Caki2 (cell line): ENCODE results near the gene KCNK4. TPM values are rescaled to one million over a fixed set of nuclear protein-coding genes. Genes with fewer than 3 reads are reported as not detected.
"Not testable (repeated sequence)": the region's sequence is repeated elsewhere in the genome, so short reads cannot be mapped to it uniquely, and the experiment has no call there.

ENCODE experiments used
- DNase-seq: peaks from one replicate; pipeline ENCODE4 v3.0.0-alpha.2; 2015; ENCODE audit warnings: low read depth
- in situ Hi-C: cut with HindIII; loops from 2 replicates; pipeline ENCODE4 v1.10.0; 2016; ENCODE audit warnings: low sequenced_read_pairs, low pct_unique_long_range_greater_than_20kb, mixed read lengths
- total RNA-seq: library from RNA; depleted of rRNA; stranded (reverse); fragments of >200 nt; shearing (Covaris generic); gene quantifications from 2 replicates; pipeline ENCODE4 v1.2.3, GENCODE V29; 2014; ENCODE audit warnings: low replicate concordance

The KCNK4 gene
- total RNA-seq, 1 experiment from 2014 or later = not detected

DNA sequence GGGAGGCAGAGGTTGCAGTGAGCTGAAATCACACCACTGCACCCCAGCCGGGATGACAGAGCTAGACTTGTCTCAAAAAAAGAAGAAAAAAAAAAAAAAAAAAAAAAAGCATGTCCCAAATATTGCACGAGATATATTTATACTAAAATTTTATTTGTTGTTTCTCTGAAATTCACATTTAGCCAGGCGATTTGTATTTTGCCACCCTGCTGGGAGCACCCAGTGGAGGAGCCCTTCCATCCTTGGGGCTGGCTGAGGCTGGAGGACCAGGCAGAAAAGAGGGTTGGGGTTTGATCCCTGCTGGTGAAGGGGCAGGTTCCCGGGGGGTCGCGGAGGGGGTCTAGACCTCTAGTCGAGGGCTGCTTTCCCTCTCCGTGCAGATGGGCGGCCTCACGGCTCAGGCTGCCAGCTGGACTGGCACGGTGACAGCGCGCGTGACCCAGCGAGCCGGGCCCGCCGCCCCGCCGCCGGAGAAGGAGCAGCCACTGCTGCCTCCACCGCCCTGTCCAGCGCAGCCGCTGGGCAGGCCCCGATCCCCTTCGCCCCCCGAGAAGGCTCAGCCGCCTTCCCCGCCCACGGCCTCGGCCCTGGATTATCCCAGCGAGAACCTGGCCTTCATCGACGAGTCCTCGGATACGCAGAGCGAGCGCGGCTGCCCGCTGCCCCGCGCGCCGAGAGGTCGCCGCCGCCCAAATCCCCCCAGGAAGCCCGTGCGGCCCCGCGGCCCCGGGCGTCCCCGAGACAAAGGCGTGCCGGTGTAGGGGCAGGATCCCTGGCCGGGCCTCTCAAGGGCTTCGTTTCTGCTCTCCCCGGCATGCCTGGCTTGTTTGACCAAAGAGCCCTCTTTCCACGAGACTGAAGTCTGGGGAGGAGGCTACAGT is 8.1 kb downstream of the KCNK4 start:
- no peak for DNase-seq
- in situ Hi-C loops = no loop called here

DNA sequence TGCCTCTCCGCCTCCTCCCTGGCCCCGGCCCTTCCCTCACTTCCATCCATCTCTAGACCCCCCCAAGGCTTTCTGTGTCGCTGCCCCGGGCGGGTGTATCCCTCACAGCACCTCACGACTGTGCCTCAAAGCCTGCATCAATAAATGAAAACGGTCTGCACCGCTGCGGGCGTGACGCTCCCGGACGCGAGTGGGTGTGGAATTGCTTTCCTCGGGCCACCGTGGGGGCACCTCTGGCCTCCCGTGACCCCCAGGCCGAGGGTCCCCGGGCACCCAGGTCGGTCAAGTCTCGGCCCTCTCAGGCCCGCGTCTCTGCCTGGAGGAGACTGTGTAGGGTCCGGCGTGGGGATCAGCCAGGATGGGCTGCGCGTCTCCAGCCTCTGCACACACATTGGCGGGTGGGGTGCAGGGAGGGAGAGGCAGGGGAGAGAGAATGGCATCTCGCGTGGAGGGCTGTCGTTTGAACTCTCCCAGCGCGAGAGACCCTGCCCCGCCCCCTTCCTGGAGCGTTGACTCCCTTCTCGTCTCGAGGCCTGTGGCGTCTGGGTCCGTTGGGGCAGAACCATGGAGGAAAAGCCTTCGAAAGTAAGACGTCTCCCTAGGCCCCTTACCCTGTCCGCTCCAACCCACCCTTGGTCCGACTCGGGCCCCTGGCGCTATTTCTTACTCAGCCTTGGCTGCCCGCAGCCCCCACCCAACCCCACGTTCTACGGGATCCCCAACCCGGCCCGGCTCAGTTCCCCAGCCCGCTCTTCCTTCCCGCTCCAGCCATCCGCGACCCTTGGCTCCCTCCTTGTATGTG is 8.9 kb downstream of the KCNK4 start, which contains the start of gene CATSPERZ:
Gene CATSPERZ, plus strand, starts transcription at position 512 of the 802 bp plus-strand sequence. Its CDS starts 53 bp downstream, at position 565.
- in situ Hi-C loops = no loop called here
- DNase-seq = no peak

DNA sequence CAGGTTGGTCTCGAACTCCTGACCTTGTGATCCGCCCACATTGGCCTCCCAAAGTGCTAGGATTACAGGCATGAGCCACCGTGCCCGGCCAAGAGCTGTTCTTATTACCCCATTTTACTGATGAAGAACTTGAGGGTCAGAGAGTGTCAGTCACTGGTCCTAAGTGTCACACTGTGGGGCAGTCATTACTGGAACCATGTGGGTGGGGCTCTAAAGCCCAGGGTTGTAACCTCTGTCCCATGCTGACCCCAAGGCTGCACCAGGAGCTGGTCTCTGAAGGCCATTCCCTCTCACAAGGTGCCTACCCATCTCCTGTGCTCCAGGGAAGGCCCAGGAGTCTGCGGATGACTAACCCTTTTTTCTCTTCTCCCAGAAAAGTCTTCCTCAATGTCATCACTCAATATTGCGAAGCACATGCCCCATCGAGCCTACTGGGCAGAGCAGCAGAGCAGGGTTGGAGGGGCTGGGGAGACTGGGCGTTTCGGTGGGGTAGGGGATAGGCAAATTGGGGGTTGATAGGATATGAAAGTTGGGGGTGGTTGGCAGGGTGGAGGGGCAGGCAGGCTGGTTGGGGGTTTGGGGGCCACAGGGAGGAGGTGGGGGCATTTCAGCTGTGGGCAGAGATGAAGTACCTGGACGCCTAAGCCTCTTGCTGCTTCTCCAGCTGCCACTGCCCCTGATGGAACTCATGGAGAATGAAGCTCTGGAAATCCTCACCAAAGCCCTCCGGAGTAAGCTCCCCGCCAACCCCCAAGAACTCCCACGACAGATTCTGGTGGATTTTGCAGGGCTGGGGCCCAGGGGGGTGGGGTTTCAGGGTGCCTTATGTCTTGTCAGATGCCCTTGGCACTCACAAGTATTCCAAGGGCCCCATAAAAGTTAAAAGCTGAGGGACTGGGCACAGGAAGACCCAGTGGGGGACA is 12.3 kb downstream of the KCNK4 start:
- in situ Hi-C loops = no loop called here
- no peak for DNase-seq

DNA sequence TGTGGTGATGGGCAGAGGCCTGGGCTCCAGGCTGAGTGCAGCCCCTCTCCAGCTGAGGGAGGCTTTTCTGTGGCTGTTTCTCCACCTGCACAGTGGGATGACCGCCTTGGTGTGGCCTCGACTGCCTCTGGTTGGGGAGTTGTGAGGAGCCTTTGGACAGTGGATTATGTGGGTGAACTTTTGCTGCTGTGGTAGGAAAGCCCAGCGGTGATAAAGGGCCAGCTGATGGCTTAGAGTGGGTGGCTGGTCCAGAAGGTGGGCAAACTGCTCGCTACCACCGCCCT is 12.9 kb downstream of the KCNK4 start:
- in situ Hi-C loops = no loop called here
- DNase-seq = no peak

DNA sequence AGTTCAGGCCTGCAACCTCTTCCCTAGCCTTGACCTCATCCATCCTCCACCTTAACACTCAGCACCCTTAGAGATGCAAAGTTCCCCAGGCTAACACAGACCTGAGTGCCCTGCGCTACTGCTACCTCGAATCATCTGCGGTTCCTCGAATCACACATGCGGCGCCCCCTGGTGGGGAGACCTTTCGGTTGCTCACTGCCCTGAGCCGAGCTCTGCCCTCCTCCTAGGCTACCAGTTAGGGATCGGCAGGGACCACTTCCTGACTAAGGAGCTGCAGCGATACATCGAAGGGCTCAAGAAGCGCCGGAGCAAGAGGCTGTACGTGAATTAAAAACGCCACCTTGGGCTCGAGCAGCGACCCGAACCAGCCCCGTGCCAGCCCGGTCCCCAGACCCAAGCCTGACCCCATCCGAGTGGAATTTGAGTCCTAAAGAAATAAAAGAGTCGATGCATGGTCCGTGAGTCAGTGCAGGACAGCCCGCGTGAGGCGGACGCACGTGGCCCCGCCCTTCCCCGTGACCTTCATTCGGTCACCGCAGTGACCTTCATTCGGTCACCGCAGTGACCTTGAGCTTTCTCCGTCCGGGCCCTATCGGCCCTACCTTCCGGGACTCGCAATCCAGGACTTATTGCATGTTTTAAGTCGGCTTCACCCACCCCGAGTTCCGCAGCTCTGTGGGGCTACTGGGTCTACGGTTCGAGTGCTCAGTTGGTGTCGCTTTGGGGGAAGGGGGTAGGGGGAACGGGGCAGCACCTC is 13.4 kb downstream of the KCNK4 start:
- in situ Hi-C loops = no loop called here
- DNase-seq = peak; percentile 80

DNA sequence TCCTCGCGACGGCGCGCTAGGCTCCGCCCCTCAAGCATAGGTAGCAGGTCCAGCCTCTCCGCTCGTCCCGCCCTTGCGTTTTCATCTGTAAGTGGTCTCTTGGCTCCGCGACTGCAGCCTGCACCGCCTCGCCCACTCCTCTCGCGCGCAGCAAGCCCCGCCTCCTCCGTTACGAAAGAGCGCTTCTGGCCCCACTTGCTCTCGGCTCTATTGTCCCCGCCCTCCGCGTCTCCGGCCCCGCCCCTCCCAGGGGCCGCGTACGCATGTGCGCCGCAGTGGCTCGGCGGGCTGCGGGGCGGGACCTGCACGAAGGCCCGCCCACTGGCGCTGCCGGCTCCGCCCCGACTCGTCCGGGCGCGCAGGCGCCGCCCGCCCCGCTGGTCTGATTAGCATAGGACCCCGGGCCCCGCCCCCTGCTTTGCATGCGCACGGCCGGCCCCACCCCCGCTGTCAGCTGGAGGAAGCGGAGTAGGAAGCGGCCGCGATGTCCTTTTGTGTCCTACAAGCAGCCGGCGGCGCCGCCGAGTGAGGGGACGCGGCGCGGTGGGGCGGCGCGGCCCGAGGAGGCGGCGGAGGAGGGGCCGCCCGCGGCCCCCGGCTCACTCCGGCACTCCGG is 14.1 kb downstream of the KCNK4 start, which contains the start of gene ESRRA:
Gene ESRRA, plus strand, starts transcription at position 450 of the 616 bp plus-strand sequence. CDS start 1,656 bp downstream, outside the sequence.
- in situ Hi-C loops = no loop called here
- peak; percentile 97 for DNase-seq

DNA sequence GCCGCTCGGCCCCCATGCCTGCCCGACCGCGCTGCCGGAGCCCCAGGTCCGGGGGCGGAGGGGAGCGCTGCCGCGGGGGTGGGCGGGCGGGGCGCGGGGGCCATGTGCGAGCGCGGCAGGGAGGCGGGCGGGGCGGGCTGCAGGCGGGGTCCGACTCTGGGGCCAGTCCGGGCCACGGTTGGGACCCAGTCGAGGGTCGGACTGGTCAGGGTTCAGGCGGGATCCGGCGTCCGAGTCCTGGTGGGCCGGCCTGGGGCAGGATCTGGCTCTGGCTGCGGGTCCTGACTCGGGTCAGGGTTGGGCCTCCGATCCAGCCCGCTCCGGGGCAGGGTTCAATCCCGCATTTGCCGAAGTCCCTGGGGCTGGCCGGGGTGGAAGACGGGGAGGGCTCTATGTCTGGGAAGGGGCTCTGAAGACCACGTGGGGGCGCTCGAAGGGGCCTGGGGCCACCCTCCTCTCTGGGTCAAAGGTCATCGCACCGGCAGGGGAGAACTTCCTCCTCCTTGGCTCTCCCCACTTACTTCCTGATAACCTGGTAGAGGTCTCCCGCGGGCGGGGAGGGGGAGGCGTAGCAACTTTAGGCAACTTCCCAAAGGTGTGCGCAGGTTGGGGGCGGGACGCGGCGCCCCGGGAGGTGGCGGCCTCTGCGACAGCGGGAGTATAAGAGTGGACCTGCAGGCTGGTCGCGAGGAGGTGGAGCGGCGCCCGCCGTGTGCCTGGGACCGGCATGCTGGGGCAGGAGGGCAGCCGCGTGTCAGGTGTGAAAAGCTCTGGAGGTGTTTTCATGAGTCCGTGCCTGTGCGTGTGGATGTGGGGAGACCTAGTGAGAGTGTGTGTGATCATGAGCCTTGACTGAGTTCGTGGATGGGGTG is 14.8 kb downstream of the KCNK4 start:
- in situ Hi-C loops = no loop called here
- peak; percentile 55 for DNase-seq

DNA sequence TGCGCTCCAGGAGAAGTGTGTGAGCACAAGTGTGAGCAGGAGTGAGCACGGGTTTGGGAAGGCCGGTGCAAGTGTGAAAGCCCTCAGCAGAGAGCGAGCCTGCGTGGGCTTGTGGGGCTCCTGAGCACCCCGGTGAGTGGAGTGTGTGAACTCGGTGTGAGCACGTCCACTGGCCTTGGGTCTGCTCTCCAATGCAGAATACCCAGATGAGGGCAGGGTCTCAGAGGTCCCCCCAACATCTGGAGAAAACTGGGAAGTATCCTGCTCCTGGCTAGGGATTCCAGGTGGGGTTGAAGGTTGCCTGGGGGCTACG is 15.4 kb downstream of the KCNK4 start:
- DNase-seq = no peak
- in situ Hi-C loops = no loop called here

DNA sequence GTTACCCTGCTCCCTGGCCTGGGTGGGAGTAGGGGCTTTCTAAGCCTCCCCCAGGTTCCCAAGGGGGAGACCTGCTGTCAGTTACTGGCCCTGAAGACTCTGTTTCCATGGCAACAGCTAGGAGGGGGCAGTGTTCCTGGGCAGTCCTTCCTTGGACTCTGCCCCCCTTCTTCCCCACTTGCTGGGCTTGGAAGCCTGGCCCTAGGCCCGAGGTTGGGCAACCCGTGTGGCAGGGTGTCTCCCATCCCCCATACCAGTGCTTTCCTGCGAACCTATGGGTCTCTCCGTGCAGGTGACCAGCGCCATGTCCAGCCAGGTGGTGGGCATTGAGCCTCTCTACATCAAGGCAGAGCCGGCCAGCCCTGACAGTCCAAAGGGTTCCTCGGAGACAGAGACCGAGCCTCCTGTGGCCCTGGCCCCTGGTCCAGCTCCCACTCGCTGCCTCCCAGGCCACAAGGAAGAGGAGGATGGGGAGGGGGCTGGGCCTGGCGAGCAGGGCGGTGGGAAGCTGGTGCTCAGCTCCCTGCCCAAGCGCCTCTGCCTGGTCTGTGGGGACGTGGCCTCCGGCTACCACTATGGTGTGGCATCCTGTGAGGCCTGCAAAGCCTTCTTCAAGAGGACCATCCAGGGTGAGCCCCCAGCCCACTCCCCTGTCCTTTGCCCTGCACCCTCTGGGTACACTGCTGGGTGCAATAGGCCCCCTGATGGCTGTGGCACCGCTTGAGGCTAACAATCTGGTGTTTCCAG is 15.9 kb downstream of the KCNK4 start:
- in situ Hi-C loops = no loop called here
- no peak for DNase-seq

DNA sequence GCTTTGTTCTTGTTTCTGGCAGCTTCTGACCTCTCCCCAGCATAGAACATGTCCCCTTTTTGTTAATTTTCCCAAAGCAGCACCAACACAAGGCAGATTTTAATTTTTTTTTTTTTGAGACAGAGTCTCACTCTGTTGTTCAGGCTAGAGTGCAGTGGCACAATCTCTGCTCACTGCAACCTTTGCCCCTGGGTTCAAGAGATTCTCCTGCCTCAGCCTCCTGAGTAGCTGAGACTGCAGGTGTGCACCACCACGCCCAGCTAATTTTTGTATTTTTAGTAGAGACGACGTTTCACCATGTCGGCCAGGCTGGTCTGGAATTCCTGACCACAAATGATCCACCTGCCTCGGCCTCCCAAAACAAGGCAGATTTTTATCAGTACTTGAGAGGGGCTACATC is 16.7 kb downstream of the KCNK4 start:
- in situ Hi-C loops, DNase-seq: not testable (repeated sequence)

DNA sequence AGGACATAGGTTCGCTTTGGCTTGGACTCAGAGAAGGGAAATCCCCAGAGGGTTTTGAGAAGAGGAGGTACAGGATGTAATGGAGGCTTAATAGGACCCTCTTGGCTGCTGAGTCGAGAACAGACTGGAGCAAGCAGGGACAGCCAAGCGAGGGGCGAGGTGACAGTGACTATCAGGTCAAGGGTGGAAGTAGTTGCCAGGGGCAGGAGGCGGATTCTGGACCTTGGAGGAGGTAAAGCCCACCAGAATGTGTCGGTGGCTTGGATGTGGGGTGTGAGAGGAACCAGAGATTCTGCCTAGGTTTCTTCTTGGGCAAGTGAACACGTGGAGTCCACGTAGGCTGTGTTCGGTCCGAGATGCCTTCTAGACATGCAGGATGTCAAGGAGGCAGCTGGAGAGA is 21.8 kb downstream of the KCNK4 start:
- no peak for DNase-seq
- in situ Hi-C loops = no loop called here

DNA sequence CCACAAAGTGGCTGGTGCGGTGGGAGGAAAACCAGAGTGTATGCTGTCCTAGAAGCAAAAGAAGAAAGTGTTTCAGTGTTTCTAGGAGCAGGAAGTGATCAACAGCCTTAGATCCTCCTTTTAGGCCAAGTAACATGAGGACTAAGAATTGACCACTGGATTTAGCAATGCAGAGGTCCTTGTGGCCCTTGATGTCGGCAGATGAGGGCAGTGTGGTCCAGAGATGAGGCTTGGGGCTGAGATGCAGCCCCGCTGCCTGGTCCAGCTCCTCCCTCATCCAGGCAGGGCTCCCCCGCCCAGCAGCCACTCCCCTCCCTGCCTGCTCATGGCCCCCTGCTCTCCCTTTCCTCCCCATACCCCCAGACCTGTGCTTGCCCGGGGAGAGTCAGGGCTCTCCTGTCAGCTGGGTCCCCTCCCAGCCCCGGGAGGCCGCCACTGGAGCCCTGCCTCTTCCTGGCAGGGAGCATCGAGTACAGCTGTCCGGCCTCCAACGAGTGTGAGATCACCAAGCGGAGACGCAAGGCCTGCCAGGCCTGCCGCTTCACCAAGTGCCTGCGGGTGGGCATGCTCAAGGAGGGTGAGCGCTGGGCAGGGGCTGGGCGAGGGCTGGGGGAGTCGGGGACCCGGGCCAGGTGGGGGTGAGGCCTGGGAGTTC is 22.5 kb downstream of the KCNK4 start:
- in situ Hi-C loops = no loop called here
- no peak for DNase-seq

DNA sequence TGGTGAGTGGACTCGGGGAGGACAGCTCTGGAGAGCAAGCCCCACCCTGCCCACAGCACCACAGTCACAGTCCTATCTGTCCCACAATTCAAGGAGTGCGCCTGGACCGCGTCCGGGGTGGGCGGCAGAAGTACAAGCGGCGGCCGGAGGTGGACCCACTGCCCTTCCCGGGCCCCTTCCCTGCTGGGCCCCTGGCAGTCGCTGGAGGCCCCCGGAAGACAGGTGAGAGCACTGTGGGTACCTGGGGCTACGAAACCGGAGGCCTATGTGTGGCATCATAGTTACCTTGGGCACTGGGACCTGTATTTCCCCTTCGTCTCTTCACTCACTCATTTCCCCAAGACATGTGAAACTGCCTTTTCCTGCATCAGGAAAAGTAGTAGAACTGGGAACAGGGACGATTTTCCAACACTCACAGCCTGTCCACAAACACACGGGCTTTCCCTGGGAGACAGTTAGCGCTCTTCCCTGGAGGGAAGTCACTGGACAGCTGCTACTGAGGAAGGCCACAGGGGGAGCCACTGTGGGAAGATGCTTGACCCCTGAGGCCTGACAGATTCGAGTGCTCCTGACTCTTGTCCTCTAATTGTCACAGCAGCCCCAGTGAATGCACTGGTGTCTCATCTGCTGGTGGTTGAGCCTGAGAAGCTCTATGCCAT is 23.2 kb downstream of the KCNK4 start:
- in situ Hi-C loops = no loop called here
- DNase-seq = no peak

DNA sequence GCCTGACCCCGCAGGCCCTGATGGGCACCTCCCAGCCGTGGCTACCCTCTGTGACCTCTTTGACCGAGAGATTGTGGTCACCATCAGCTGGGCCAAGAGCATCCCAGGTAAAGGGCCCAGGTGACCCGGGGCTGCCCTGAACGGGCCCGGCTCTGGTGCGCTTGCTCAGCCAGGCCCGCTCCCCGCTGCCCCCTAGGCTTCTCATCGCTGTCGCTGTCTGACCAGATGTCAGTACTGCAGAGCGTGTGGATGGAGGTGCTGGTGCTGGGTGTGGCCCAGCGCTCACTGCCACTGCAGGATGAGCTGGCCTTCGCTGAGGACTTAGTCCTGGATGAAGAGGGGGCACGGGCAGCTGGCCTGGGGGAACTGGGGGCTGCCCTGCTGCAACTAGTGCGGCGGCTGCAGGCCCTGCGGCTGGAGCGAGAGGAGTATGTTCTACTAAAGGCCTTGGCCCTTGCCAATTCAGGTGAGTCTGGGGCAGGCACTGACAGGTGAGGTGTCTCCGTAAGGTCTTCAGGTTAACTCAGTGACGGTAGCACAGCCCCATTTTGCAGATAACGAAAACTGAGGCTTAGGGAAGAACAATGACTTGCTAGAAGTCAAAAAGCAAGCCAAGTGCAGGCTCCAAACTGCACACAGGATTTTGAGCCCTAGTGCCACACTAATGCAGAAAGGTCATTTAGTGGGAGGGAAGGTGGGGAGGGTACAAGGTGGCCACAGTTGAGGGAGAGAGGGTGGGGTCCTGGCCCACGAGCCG is 23.9 kb downstream of the KCNK4 start:
- DNase-seq = no peak
- in situ Hi-C loops = no loop called here
